Mesendoderm (in vitro differentiated cells): ENCODE data around the gene SEMA3E.

Experiments used
- DNase-seq: peaks from one replicate; pipeline ENCODE4 v3.0.0; 2013
- H2AK5ac ChIP-seq: 2 replicates; pipeline ENCODE4 v1.6.1; 2013; ENCODE audit warnings: low read length, inconsistent platforms
- H2BK120ac ChIP-seq: 2 replicates; pipeline ENCODE4 v1.6.1; 2013; ENCODE audit warnings: low read depth, mild to moderate bottlenecking, low read length, moderate library complexity, mixed read lengths
- H2BK15ac ChIP-seq: replicated peaks from 2 replicates; pipeline ENCODE4 v1.6.1; 2013; ENCODE audit warnings: low read depth, mild to moderate bottlenecking, moderate library complexity
- H2BK5ac ChIP-seq: 2 replicates; pipeline ENCODE4 v1.6.1; 2013; ENCODE audit warnings: low read length, inconsistent platforms
- H3K18ac ChIP-seq: 2 replicates; pipeline ENCODE4 v1.6.1; 2013; ENCODE audit warnings: mild to moderate bottlenecking, low read length, mixed read lengths
- H3K23ac ChIP-seq: one replicate; pipeline ENCODE4 v1.6.1; 2013; ENCODE audit warnings: low read length
- H3K27ac ChIP-seq: 2 replicates; pipeline ENCODE4 v1.5.1; 2013; ENCODE audit warnings: low read depth, mild to moderate bottlenecking, inconsistent platforms, low read length, moderate library complexity
- H3K27me3 ChIP-seq: 2 replicates; pipeline ENCODE4 v1.6.1; 2013; ENCODE audit warnings: low read length, control low read depth, mild to moderate bottlenecking, inconsistent platforms; ENCODE audit not compliant: insufficient read depth, poor library complexity
- H3K36me3 ChIP-seq: 2 replicates; pipeline ENCODE4 v1.6.1; 2013; ENCODE audit warnings: low read length, inconsistent platforms; ENCODE audit not compliant: control insufficient read depth, insufficient read depth
- H3K4ac ChIP-seq: one replicate; pipeline ENCODE4 v1.6.1; 2013; ENCODE audit warnings: low read depth, mild to moderate bottlenecking, low read length, moderate library complexity
- H3K4me1 ChIP-seq: 2 replicates; pipeline ENCODE4 v1.6.1; 2013; ENCODE audit warnings: low read depth, low read length, inconsistent platforms; ENCODE audit not compliant: control insufficient read depth
- H3K4me2 ChIP-seq: 2 replicates; pipeline ENCODE4 v1.6.1; 2013; ENCODE audit warnings: low read length
- H3K4me3 ChIP-seq: 2 replicates; pipeline ENCODE4 v1.5.1; 2013; ENCODE audit warnings: mild to moderate bottlenecking, low read length
- H3K56ac ChIP-seq: one replicate; pipeline ENCODE4 v1.6.1; 2013; ENCODE audit warnings: low read length
- H3K79me1 ChIP-seq: 2 replicates; pipeline ENCODE4 v1.6.1; 2013; ENCODE audit warnings: low read length, inconsistent platforms
- H3K79me2 ChIP-seq: 2 replicates; pipeline ENCODE4 v1.6.1; 2013; ENCODE audit warnings: mild to moderate bottlenecking, low read length; ENCODE audit not compliant: control insufficient read depth, insufficient read depth
- H3K9ac ChIP-seq: 2 replicates; pipeline ENCODE4 v1.6.1; 2013; ENCODE audit warnings: low read length, inconsistent platforms
- H4K5ac ChIP-seq: one replicate; pipeline ENCODE4 v1.6.1; 2013; ENCODE audit warnings: low read length
- H4K8ac ChIP-seq: one replicate; pipeline ENCODE4 v1.6.1; 2013; ENCODE audit warnings: low read depth, mild to moderate bottlenecking, control low read depth, low read length, moderate library complexity
- WGBS: extraction: QIAGEN DNeasy Blood & Tissue Kit; methylation state at CpG from one replicate; pipeline ENCODE4 v1.1.7; 2013; ENCODE audit warnings: low lambda C conversion rate, missing lambda C conversion rate; ENCODE audit not compliant: insufficient coverage; ENCODE audit errors: extremely low coverage; 5-methylcytosine and 5-hydroxymethylcytosine counted together

Gene SEMA3E

DNA sequence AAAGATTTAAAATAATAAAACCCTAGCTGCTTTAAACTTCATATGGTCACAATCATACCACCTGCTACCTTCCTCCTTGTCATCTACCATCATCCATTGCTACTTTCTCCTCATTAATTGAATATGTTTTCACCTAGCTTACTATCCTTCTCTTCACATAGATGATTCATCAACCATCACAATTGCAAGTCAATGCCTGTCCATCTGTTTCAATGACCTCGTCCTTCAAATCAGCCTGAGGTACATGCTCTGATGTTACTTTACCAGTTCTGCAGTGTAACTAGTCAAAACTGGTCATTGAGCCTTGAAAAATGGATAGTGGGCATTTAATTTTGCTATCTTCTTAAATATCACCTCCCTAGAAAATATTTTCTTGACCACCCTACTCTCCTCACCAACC lies 164.7 kb downstream of the SEMA3E start:
- Histone ChIP-seq H2BK5ac (no peak overlapping the region), H3K36me3 (no peaks in the 10 kb centered on the region), H4K8ac (no peak overlapping the region), H2BK120ac (no peak overlapping the region), H2AK5ac (no peak overlapping the region), H3K4me2 (no peak overlapping the region), H2BK15ac (no peak overlapping the region), H3K18ac (no peak overlapping the region), H3K56ac (no peak overlapping the region), H3K4ac (no peak overlapping the region), H3K79me1 (no peaks in the 10 kb centered on the region), H4K5ac (no peak overlapping the region), H3K9ac (no peak overlapping the region), H3K27me3 (no peaks in the 10 kb centered on the region), H3K4me1 (no peaks in the 10 kb centered on the region), H3K27ac (no peak overlapping the region), H3K4me3 (no peak overlapping the region), H3K23ac (no peak overlapping the region), H3K79me2 (no peaks in the 10 kb centered on the region)
- DNase-seq, result no peak
- WGBS, result no CpG with 5 or more reads among the region's 1 CpG

- H3K23ac ChIP-seq, result no peak overlapping the region
- no peaks in the 10 kb centered on the region for H3K27me3 ChIP-seq
- no peak overlapping the region for H2BK120ac ChIP-seq
- no CpG with 5 or more reads among the region's 1 CpG for WGBS
- no peak overlapping the region for H3K4me2 ChIP-seq
- no peak overlapping the region for H2BK5ac ChIP-seq
- H3K4me1 ChIP-seq, result peaks cover 2% of the 10 kb centered on the region
- DNase-seq, result no peak
- no peak overlapping the region for H2AK5ac ChIP-seq
- no peak overlapping the region for H3K4me3 ChIP-seq
- no peak overlapping the region for H3K27ac ChIP-seq
- no peak overlapping the region for H3K56ac ChIP-seq
- H3K18ac ChIP-seq, result no peak overlapping the region
- H3K79me2 ChIP-seq, result no peaks in the 10 kb centered on the region
- no peak overlapping the region for H4K8ac ChIP-seq
- H3K36me3 ChIP-seq, result no peaks in the 10 kb centered on the region
- H3K79me1 ChIP-seq, result no peaks in the 10 kb centered on the region
- no peak overlapping the region for H3K4ac ChIP-seq
- no peak overlapping the region for H3K9ac ChIP-seq
- no peak overlapping the region for H2BK15ac ChIP-seq
- H4K5ac ChIP-seq, result no peak overlapping the region
Measured at GRCh38 chr7:83478616-83479015, 170.3 kb downstream of the SEMA3E start.

DNA sequence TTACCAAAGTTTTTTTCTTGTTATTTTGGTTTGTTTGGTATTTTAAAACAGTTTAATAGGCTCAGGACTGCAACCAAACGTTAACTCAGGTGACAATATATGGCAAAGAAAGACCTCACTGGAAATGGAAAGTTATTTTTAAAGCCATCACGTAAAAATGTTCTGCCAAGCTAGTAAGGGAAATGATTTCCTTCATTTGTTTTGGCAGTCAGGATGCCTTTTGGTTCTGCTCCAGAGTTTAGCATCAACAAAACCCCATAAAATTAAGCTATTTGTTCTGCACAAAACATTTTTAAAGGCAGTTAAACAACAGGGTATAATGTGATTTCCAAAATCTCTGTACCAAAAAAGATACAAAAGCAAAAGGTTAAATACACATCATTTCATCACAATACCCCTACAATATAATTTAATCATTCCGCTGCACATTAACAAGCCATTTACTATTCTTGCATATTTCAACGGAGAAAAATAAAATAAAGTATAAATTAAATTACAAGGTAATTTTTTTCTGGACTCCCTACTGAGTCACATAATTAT lies 172.4 kb downstream of the SEMA3E start:
- Histone ChIP-seq H3K18ac (no peak overlapping the region), H3K4me2 (no peak overlapping the region), H3K9ac (no peak overlapping the region), H3K56ac (no peak overlapping the region), H3K4me1 (peaks cover 2% of the 10 kb centered on the region), H4K8ac (no peak overlapping the region), H3K27me3 (no peaks in the 10 kb centered on the region), H3K36me3 (no peaks in the 10 kb centered on the region), H3K4ac (no peak overlapping the region), H2BK5ac (no peak overlapping the region), H2AK5ac (no peak overlapping the region), H3K4me3 (no peak overlapping the region), H3K79me2 (no peaks in the 10 kb centered on the region), H3K27ac (no peak overlapping the region), H2BK120ac (no peak overlapping the region), H3K79me1 (no peaks in the 10 kb centered on the region), H3K23ac (no peak overlapping the region), H4K5ac (no peak overlapping the region), H2BK15ac (no peak overlapping the region)
- WGBS, result 100% methylated on average over 2 of the region's 4 CpGs
- no peak for DNase-seq

DNA sequence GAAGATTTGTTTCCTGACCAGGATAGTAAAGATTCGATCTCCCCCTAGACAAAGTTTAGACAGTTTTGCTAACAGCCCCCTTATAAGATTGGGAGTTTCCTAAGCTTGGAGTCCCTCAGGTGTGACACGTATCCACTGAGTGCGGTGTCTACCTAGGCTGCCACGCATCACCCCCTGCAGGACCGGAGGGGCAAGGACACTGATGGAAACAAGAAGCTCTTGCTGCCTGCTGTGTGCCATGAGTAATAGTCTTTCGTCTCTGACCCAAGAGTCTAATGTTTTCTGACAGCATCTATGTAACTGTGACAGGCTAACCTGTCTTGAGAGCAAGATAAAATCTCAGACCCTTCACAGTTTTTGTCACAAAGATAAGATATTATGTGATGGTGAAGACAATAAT lies 173.5 kb downstream of the SEMA3E start:
- DNase-seq, result peak; percentile 88
- peaks cover 2% of the 10 kb centered on the region for H3K4me1 ChIP-seq
- H4K8ac ChIP-seq, result no peak overlapping the region
- H3K56ac ChIP-seq, result no peak overlapping the region
- no peak overlapping the region for H3K27ac ChIP-seq
- no peak overlapping the region for H3K4me3 ChIP-seq
- no peaks in the 10 kb centered on the region for H3K79me2 ChIP-seq
- WGBS, result no CpG with 5 or more reads among the region's 6 CpGs
- H3K23ac ChIP-seq, result no peak overlapping the region
- H2BK120ac ChIP-seq, result no peak overlapping the region
- no peak overlapping the region for H3K4ac ChIP-seq
- no peak overlapping the region for H4K5ac ChIP-seq
- no peak overlapping the region for H2BK5ac ChIP-seq
- H3K79me1 ChIP-seq, result no peaks in the 10 kb centered on the region
- H3K27me3 ChIP-seq, result no peaks in the 10 kb centered on the region
- H2AK5ac ChIP-seq, result no peak overlapping the region
- H3K9ac ChIP-seq, result no peak overlapping the region
- no peak overlapping the region for H2BK15ac ChIP-seq
- H3K4me2 ChIP-seq, result no peak overlapping the region
- H3K18ac ChIP-seq, result no peak overlapping the region
- no peaks in the 10 kb centered on the region for H3K36me3 ChIP-seq

- no peaks in the 10 kb centered on the region for H3K27me3 ChIP-seq
- H3K4ac ChIP-seq, result no peak overlapping the region
- no peak overlapping the region for H3K4me2 ChIP-seq
- H3K18ac ChIP-seq, result no peak overlapping the region
- no peak overlapping the region for H2BK5ac ChIP-seq
- no peak overlapping the region for H4K5ac ChIP-seq
- no peak for DNase-seq
- no peaks in the 10 kb centered on the region for H3K79me1 ChIP-seq
- no peak overlapping the region for H3K4me3 ChIP-seq
- no peaks in the 10 kb centered on the region for H3K36me3 ChIP-seq
- no peak overlapping the region for H3K56ac ChIP-seq
- H2AK5ac ChIP-seq, result no peak overlapping the region
- H3K4me1 ChIP-seq, result peaks cover 2% of the 10 kb centered on the region
- H3K79me2 ChIP-seq, result no peaks in the 10 kb centered on the region
- H2BK120ac ChIP-seq, result no peak overlapping the region
- no peak overlapping the region for H4K8ac ChIP-seq
- no peak overlapping the region for H3K27ac ChIP-seq
- H2BK15ac ChIP-seq, result no peak overlapping the region
- H3K23ac ChIP-seq, result no peak overlapping the region
- WGBS, result no CpG with 5 or more reads among the region's 2 CpGs
- no peak overlapping the region for H3K9ac ChIP-seq
Measured at GRCh38 chr7:83472376-83472775, 176.6 kb downstream of the SEMA3E start.

GRCh38 chr7:83469491-83469890 lies 179.4 kb downstream of the SEMA3E start:
- Histone ChIP-seq H3K4me2 (no peak overlapping the region), H3K4me1 (no peaks in the 10 kb centered on the region), H4K5ac (no peak overlapping the region), H3K79me2 (no peaks in the 10 kb centered on the region), H3K36me3 (no peaks in the 10 kb centered on the region), H3K4me3 (no peak overlapping the region), H3K56ac (no peak overlapping the region), H2BK120ac (peak overlapping the region; percentile 12), H3K4ac (no peak overlapping the region), H3K9ac (no peak overlapping the region), H3K23ac (no peak overlapping the region), H3K27me3 (no peaks in the 10 kb centered on the region), H3K27ac (no peak overlapping the region), H4K8ac (no peak overlapping the region), H2AK5ac (no peak overlapping the region), H3K18ac (no peak overlapping the region), H3K79me1 (no peaks in the 10 kb centered on the region), H2BK5ac (no peak overlapping the region), H2BK15ac (no peak overlapping the region)
- peak; percentile 43 for DNase-seq
- WGBS, result no CpG with 5 or more reads among the region's 3 CpGs
